Measurements from ENCODE around the gene SMIM32. TPM values are rescaled to one million over a fixed set of nuclear protein-coding genes. Genes with fewer than 3 reads are reported as not detected.

The SMIM32 gene
- total RNA-seq, 2 donors from 2014 or later: 0.15 to 0.20 TPM

GRCh38 chr5:136199408-136199807 lies 6.4 kb upstream of the SMIM32 start:
- Histone ChIP-seq H3K4me3 (ENCODE audit: low read length) (no peak overlapping the region), H3K9me3 (ENCODE audit: control insufficient read depth, low read length) (no peaks in the 10 kb centered on the region), H3K9ac (ENCODE audit: extremely low read depth, low read length, poor library complexity, severe bottlenecking) (no peak overlapping the region), H3K4me1 (ENCODE audit: control insufficient read depth, insufficient read depth, low read length) (no peaks in the 10 kb centered on the region), H3K27ac (ENCODE audit: low read depth, low read length) (no peak overlapping the region), H3K27me3 (ENCODE audit: control insufficient read depth, insufficient read depth, low read length, poor library complexity, severe bottlenecking) (peaks cover 39% of the 10 kb centered on the region), H3K36me3 (ENCODE audit: control insufficient read depth, insufficient read depth, low read length) (no peaks in the 10 kb centered on the region)
- H3K27me3 Mint-ChIP-seq (ENCODE audit: insufficient read depth): peaks cover 76% of the 10 kb centered on the region
- H3K4me1 Mint-ChIP-seq: peaks cover 12% of the 10 kb centered on the region
- peak; percentile 59 for DNase-seq
- no peak overlapping the region for H3K27ac Mint-ChIP-seq
- no peak for TF ChIP-seq CTCF (conservative IDR thresholded peaks at IDR 0.05)
- 92 to 100% methylated on average over 5 to 7 of the region's 7 CpGs for WGBS, 2 experiments (ENCODE audit: insufficient coverage in 1 of 2, insufficient read length in 1 of 2)
- H3K4me3 Mint-ChIP-seq: no peak overlapping the region
- H3K36me3 Mint-ChIP-seq (ENCODE audit: low read depth): peaks cover 3% of the 10 kb centered on the region
- H3K9me3 Mint-ChIP-seq: no peaks in the 10 kb centered on the region

GRCh38 chr5:136198453-136198852 lies 5.5 kb upstream of the SMIM32 start:
- H3K27me3 ChIP-seq (ENCODE audit: control insufficient read depth, insufficient read depth, low read length, poor library complexity, severe bottlenecking): peaks cover 47% of the 10 kb centered on the region
- H3K36me3 ChIP-seq (ENCODE audit: control insufficient read depth, insufficient read depth, low read length): no peaks in the 10 kb centered on the region
- no peak overlapping the region for H3K4me3 ChIP-seq (ENCODE audit: low read length)
- H3K4me1 ChIP-seq (ENCODE audit: control insufficient read depth, insufficient read depth, low read length): no peaks in the 10 kb centered on the region
- Mint-ChIP-seq H3K27me3 (ENCODE audit: insufficient read depth) (peaks cover 76% of the 10 kb centered on the region), H3K4me1 (peaks cover 10% of the 10 kb centered on the region), H3K27ac (no peak overlapping the region), H3K4me3 (no peak overlapping the region), H3K36me3 (ENCODE audit: low read depth) (peaks cover 3% of the 10 kb centered on the region), H3K9me3 (no peaks in the 10 kb centered on the region)
- WGBS, 2 experiments (ENCODE audit: insufficient coverage in 1 of 2, insufficient read length in 1 of 2): 85 to 93% methylated on average over 3 to 5 of the region's 5 CpGs
- H3K9me3 ChIP-seq (ENCODE audit: control insufficient read depth, low read length): no peaks in the 10 kb centered on the region
- H3K27ac ChIP-seq (ENCODE audit: low read depth, low read length): no peak overlapping the region
- DNase-seq: peak; percentile 38
- no peak for TF ChIP-seq CTCF (conservative IDR thresholded peaks at IDR 0.05)
- no peak overlapping the region for H3K9ac ChIP-seq (ENCODE audit: extremely low read depth, low read length, poor library complexity, severe bottlenecking)

- 93 to 100% methylated on average over 2 to 4 of the region's 4 CpGs for WGBS, 2 experiments (ENCODE audit: insufficient coverage in 1 of 2, insufficient read length in 1 of 2)
- peaks cover 77% of the 10 kb centered on the region for H3K27me3 Mint-ChIP-seq (ENCODE audit: insufficient read depth)
These were observed 4.6 kb upstream of the SMIM32 start for GRCh38 chr5:136197462-136198142.

More at GRCh38 chr5:136197462-136198142, 4.6 kb upstream of the SMIM32 start:
- no peak for TF ChIP-seq CTCF (conservative IDR thresholded peaks at IDR 0.05)
- Histone ChIP-seq H3K27ac (ENCODE audit: low read depth, low read length) (no peak overlapping the region), H3K9me3 (ENCODE audit: control insufficient read depth, low read length) (no peaks in the 10 kb centered on the region), H3K9ac (ENCODE audit: extremely low read depth, low read length, poor library complexity, severe bottlenecking) (no peak overlapping the region), H3K36me3 (ENCODE audit: control insufficient read depth, insufficient read depth, low read length) (no peaks in the 10 kb centered on the region), H3K4me1 (ENCODE audit: control insufficient read depth, insufficient read depth, low read length) (no peaks in the 10 kb centered on the region), H3K27me3 (ENCODE audit: control insufficient read depth, insufficient read depth, low read length, poor library complexity, severe bottlenecking) (peaks cover 55% of the 10 kb centered on the region), H3K4me3 (ENCODE audit: low read length) (no peak overlapping the region)
- peaks cover 7% of the 10 kb centered on the region for H3K4me1 Mint-ChIP-seq
- no peak overlapping the region for H3K27ac Mint-ChIP-seq
- peak; percentile 42 for DNase-seq
- H3K9me3 Mint-ChIP-seq: no peaks in the 10 kb centered on the region
- peaks cover 3% of the 10 kb centered on the region for H3K36me3 Mint-ChIP-seq (ENCODE audit: low read depth)
- no peak overlapping the region for H3K4me3 Mint-ChIP-seq
